A549 (cell line): ENCODE measurements around the gene GJE1. TPM values are rescaled to one million over a fixed set of nuclear protein-coding genes. Genes with fewer than 3 reads are reported as not detected.

ENCODE experiments used
- ATAC-seq, 2 experiments: fragments of 200-7000 bp in 1 of 2; fragments of >200 bp in 1 of 2; cut with Nextera tagmentation in 1 of 2; cut with Tn5 transposase in 1 of 2; 3 replicates each; pipeline versions ENCODE4 v1.8.0 to v1.9.1; 2018 to 2020; ENCODE audit warnings: mild to moderate bottlenecking in 1 of 2, moderate library complexity in 1 of 2
- CTCF ChIA-PET: fragments of 300-600 bp; sonication (Branson Sonifier 250); formaldehyde crosslinking; extraction: SDS; loops from one replicate; lab custom pipeline; 2021; ENCODE audit warnings: antibody characterized with exemption, inconsistent platforms; lab: Yijun Ruan, JAX
- POLR2A ChIA-PET: fragments of 350-600 bp; formaldehyde crosslinking; extraction: SDS; loops from one replicate; lab custom pipeline; 2021; ENCODE audit warnings: antibody characterized with exemption, inconsistent platforms; lab: Yijun Ruan, JAX
- DNase-seq, 2 experiments: peaks; one replicate each; pipeline versions ENCODE4 v3.0.0 to v3.0.0-alpha.2; 2011 to 2016; ENCODE audit warnings: low read depth in 1 of 2, low spot score in 1 of 2
- FAIRE-seq: peaks from 2 replicates; lab custom pipeline; 2011; peaks lifted over from hg19 to GRCh38; lab: Jason Lieb, UNC
- H3K27ac ChIP-seq, 2 experiments: fragments of >200 bp; sonication (Bioruptor Twin); formaldehyde crosslinking; 3 replicates each; pipeline ENCODE4 v1.5.1; 2016 to 2017
- H3K4me1 ChIP-seq: fragments of >200 bp; sonication (Bioruptor Twin); formaldehyde crosslinking; 3 replicates; pipeline ENCODE4 v1.6.1; 2016
- H3K4me2 ChIP-seq: fragments of >200 bp; sonication (Bioruptor Twin); formaldehyde crosslinking; 3 replicates; pipeline ENCODE4 v1.6.1; 2016
- H3K4me3 ChIP-seq: fragments of >200 bp; sonication (Bioruptor Twin); formaldehyde crosslinking; 3 replicates; pipeline ENCODE4 v1.5.1; 2016
- H3K9me3 ChIP-seq: fragments of >200 bp; sonication (Bioruptor Twin); formaldehyde crosslinking; 3 replicates; pipeline ENCODE4 v1.6.1; 2016
- BHLHE40 ChIP-seq: IDR thresholded peaks from 2 replicates; pipeline ENCODE4 v1.6.1; 2012; ENCODE audit warnings: low read depth, low read length, inconsistent platforms
- CBX8 ChIP-seq: fragments of 200-600 bp; sonication (generic); IDR thresholded peaks from 2 replicates; pipeline ENCODE4 v1.6.1; 2016
- CEBPB ChIP-seq, 2 experiments: fragments of >200 bp in 1 of 2; sonication (Bioruptor Twin) in 1 of 2; formaldehyde crosslinking in 1 of 2; IDR thresholded peaks; 2 replicates each; pipeline ENCODE4 v1.6.1; 2012 to 2016
- CHD2 ChIP-seq: fragments of 150-350 bp; IDR thresholded peaks from 2 replicates; pipeline ENCODE4 v1.6.1; 2014; ENCODE audit warnings: low read length; ENCODE audit not compliant: partially characterized antibody
- EHF ChIP-seq: fragments of 250-450 bp; sonication (Bioruptor Pico); IDR thresholded peaks from 2 replicates; pipeline ENCODE4 v1.5.0; 2020; ENCODE audit warnings: mild to moderate bottlenecking
- ELK1 ChIP-seq: fragments of 150-350 bp; IDR thresholded peaks from 2 replicates; pipeline ENCODE4 v1.6.1; 2014; ENCODE audit warnings: low read depth, mild to moderate bottlenecking, low read length
- FOSL2 ChIP-seq, 2 experiments: fragments of 450-650 bp in 1 of 2; fragments of >200 bp in 1 of 2; sonication (Bioruptor Twin) in 1 of 2; formaldehyde crosslinking; IDR thresholded peaks; 2 replicates each; pipeline versions ENCODE4 v1.5.0 to v1.6.1; 2016 to 2020; ENCODE audit warnings: mild to moderate bottlenecking in 1 of 2, moderate library complexity in 1 of 2
- GATA3 ChIP-seq: IDR thresholded peaks from 2 replicates; pipeline ENCODE4 v1.6.1; 2012; ENCODE audit warnings: borderline replicate concordance
- HDAC2 ChIP-seq: fragments of 200-600 bp; sonication (generic); IDR thresholded peaks from 2 replicates; pipeline ENCODE4 v1.6.1; 2016
- HOXA7 ChIP-seq: fragments of 250-450 bp; sonication (Bioruptor Pico); IDR thresholded peaks from 2 replicates; pipeline ENCODE4 v1.5.0; 2020; ENCODE audit warnings: mild to moderate bottlenecking, moderate library complexity
- JUNB ChIP-seq: fragments of >200 bp; sonication (Bioruptor Twin); formaldehyde crosslinking; IDR thresholded peaks from 2 replicates; pipeline ENCODE4 v1.6.1; 2016
- KDM1A ChIP-seq: fragments of 200-600 bp; sonication (generic); IDR thresholded peaks from 2 replicates; pipeline ENCODE4 v1.6.1; 2016; ENCODE audit warnings: low read depth, mild to moderate bottlenecking
- MAZ ChIP-seq: fragments of 150-350 bp; IDR thresholded peaks from 2 replicates; pipeline ENCODE4 v1.6.1; 2014; ENCODE audit warnings: antibody characterized with exemption, low read depth, low read length, borderline replicate concordance
- MYC ChIP-seq: IDR thresholded peaks from 2 replicates; pipeline ENCODE4 v1.6.1; 2012; ENCODE audit warnings: mild to moderate bottlenecking, inconsistent platforms, low read length, improper control_type of control experiment, borderline replicate concordance
- NR3C1 ChIP-seq: fragments of >200 bp; sonication (Bioruptor Twin); formaldehyde crosslinking; IDR thresholded peaks from 3 replicates; pipeline ENCODE4 v1.6.1; 2017
- RAD21 ChIP-seq, 2 experiments: fragments of >200 bp in 1 of 2; sonication (Bioruptor Twin) in 1 of 2; formaldehyde crosslinking in 1 of 2; IDR thresholded peaks in 1 of 2; conservative IDR thresholded peaks in 1 of 2; 2 replicates in 1 of 2; 3 replicates in 1 of 2; pipeline ENCODE4 v1.6.1; 2012 to 2018; ENCODE audit warnings: inconsistent platforms in 1 of 2
- SMC3 ChIP-seq: fragments of >200 bp; sonication (Bioruptor Twin); formaldehyde crosslinking; IDR thresholded peaks from 3 replicates; pipeline ENCODE4 v1.6.1; 2018; ENCODE audit warnings: inconsistent platforms
- ZC3H11A ChIP-seq: fragments of 450-650 bp; IDR thresholded peaks from 2 replicates; pipeline ENCODE4 v1.6.1; 2014; ENCODE audit warnings: antibody characterized with exemption, mild to moderate bottlenecking
- WGBS: methylation state at CpG from one replicate; pipeline ENCODE4 v1.1.6; 2017; ENCODE audit errors: missing lambda C conversion rate; 5-methylcytosine and 5-hydroxymethylcytosine counted together
- polyA plus RNA-seq, 4 experiments: library from polyadenylated mRNA; depleted of rRNA in 3 of 4; stranded (reverse); fragments of >200 nt; fragmentation: RNase III in 1 of 4; extraction: RNeasy Plus Mini Kit Qiagen cat#74134 plus additional on column Dnase treatment in 1 of 4; gene quantifications; 2 replicates in 3 of 4; 3 replicates in 1 of 4; pipeline ENCODE4 v1.2.3, GENCODE V29; 2011 to 2017
- TF ChIP-seq, protein P1 (sequence below): fragments of 200-600 bp; sonication (generic); IDR thresholded peaks from 2 replicates; pipeline ENCODE4 v1.6.1; 2016; ENCODE audit warnings: antibody characterized with exemption, mild to moderate bottlenecking, moderate library complexity
- TF ChIP-seq, protein P2 (sequence below): fragments of >200 bp; sonication (Bioruptor Twin); formaldehyde crosslinking; IDR thresholded peaks from 3 replicates; pipeline ENCODE4 v1.6.1; 2016
- TF ChIP-seq, protein P3 (sequence below): fragments of >200 bp; sonication (Bioruptor Twin); formaldehyde crosslinking; IDR thresholded peaks from 2 replicates; pipeline ENCODE4 v1.6.1; 2016

The GJE1 gene
- polyA plus RNA-seq, 2 of the 4 experiments (the other 2 are of a cell fraction) = not detected

DNA sequence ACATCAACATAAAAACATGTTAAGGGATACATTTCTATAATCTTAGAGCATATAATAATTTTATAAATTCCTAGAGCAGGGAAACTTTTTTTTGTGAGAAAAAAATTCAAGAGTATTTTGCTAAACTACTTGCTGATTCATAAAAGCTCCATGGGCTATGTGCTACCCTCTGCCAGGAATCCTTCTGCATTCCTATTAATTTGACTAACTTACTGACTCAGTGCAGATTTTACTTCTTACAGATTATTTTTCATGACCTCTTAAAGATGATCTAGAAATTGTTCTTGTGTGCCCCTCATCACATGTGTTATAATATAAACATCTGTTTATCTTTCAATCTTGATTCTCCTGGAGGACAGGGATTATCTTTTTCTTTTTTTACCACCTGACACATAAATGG lies 20.0 kb downstream of the GJE1 start (continued):
- no peak for TF ChIP-seq GATA3
- TF ChIP-seq RAD21 (conservative IDR thresholded peaks at IDR 0.05 in 1 of 2, IDR thresholded peaks at IDR 0.05 in 1 of 2) = no peak
- no peak for TF ChIP-seq CHD2
- TF ChIP-seq ELK1 = no peak
- TF ChIP-seq CBX8 = no peak

DNA sequence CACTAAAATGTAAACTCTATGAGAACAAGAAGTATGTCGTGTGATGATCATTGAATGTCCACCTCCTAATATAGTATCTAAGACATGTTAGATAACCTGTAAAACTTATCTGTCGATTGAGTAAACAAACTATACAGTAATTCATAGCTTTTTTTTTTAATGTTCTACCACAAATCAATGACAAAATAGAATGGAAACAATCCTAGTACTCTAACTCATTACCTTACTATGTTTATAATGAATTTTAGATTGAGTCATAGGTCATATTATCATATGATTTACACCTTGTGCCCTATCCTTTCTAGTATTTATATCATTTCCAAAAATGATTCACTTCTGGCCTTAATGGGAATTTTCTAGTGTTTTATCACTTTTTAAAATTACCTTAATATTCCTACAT lies 20.5 kb downstream of the GJE1 start:
- FAIRE-seq = no peak

More for the DNA sequence above, 20.5 kb downstream of the GJE1 start:
- DNase-seq = no peak
- Histone ChIP-seq H3K4me1 (peaks cover 33% of the 10 kb centered on the region; the same call in 2 of the 3 replicates), H3K4me3 (no peak overlapping the region), H3K27ac (no peak overlapping the region)
- ChIA-PET CTCF (no interaction called here), POLR2A (no interaction called here)
- TF ChIP-seq BHLHE40 (no peak), MAZ (no peak), ZC3H11A (no peak), SMC3 (no peak), KDM1A (no peak), JUNB (no peak), CEBPB (IDR thresholded peaks at IDR 0.05) (no peak), NR3C1 (no peak), FOSL2 (IDR thresholded peaks at IDR 0.05) (no peak), FOSL2 (CRISPR knock-in tag; IDR thresholded peaks at IDR 0.05) (no peak), HDAC2 (no peak), ELK1 (no peak), MYC (no peak), EHF (no peak), HOXA7 (CRISPR knock-in tag) (no peak)
- TF ChIP-seq, protein P1, sequence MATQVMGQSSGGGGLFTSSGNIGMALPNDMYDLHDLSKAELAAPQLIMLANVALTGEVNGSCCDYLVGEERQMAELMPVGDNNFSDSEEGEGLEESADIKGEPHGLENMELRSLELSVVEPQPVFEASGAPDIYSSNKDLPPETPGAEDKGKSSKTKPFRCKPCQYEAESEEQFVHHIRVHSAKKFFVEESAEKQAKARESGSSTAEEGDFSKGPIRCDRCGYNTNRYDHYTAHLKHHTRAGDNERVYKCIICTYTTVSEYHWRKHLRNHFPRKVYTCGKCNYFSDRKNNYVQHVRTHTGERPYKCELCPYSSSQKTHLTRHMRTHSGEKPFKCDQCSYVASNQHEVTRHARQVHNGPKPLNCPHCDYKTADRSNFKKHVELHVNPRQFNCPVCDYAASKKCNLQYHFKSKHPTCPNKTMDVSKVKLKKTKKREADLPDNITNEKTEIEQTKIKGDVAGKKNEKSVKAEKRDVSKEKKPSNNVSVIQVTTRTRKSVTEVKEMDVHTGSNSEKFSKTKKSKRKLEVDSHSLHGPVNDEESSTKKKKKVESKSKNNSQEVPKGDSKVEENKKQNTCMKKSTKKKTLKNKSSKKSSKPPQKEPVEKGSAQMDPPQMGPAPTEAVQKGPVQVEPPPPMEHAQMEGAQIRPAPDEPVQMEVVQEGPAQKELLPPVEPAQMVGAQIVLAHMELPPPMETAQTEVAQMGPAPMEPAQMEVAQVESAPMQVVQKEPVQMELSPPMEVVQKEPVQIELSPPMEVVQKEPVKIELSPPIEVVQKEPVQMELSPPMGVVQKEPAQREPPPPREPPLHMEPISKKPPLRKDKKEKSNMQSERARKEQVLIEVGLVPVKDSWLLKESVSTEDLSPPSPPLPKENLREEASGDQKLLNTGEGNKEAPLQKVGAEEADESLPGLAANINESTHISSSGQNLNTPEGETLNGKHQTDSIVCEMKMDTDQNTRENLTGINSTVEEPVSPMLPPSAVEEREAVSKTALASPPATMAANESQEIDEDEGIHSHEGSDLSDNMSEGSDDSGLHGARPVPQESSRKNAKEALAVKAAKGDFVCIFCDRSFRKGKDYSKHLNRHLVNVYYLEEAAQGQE = no peak
- TF ChIP-seq, protein P2, sequence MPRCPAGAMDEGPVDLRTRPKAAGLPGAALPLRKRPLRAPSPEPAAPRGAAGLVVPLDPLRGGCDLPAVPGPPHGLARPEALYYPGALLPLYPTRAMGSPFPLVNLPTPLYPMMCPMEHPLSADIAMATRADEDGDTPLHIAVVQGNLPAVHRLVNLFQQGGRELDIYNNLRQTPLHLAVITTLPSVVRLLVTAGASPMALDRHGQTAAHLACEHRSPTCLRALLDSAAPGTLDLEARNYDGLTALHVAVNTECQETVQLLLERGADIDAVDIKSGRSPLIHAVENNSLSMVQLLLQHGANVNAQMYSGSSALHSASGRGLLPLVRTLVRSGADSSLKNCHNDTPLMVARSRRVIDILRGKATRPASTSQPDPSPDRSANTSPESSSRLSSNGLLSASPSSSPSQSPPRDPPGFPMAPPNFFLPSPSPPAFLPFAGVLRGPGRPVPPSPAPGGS = no peak
- TF ChIP-seq, protein P3, sequence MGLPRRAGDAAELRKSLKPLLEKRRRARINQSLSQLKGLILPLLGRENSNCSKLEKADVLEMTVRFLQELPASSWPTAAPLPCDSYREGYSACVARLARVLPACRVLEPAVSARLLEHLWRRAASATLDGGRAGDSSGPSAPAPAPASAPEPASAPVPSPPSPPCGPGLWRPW = no peak
- TF ChIP-seq, all 56 proteins: peak for 0
- H3K4me2 ChIP-seq = peak overlapping the region; percentile 27; the same call in 1 of the 3 replicates
- 66% methylated on average over 2 of the region's 2 CpGs for whole genome bisulfite sequencing
- no peak for ATAC-seq
- no peaks in the 10 kb centered on the region for H3K9me3 ChIP-seq
